Motor neuron (in vitro differentiated cells): ENCODE data around the gene NRP1. TPM values are rescaled to one million over a fixed set of nuclear protein-coding genes. Genes with fewer than 3 reads are reported as not detected.
"Not testable (repeated sequence)": the region's sequence is repeated elsewhere in the genome, so short reads cannot be mapped to it uniquely, and the experiment has no call there.

Experiments used
- ATAC-seq, 8 experiments: fragments of 200-7000 bp; cut with Tn5 transposase; replicated peaks in 6 of 8; 2 replicates each; pipeline ENCODE4 v1.8.0; 2021; ENCODE audit warnings: mild to moderate bottlenecking in 8 of 8, moderate library complexity in 8 of 8
- H3K27ac ChIP-seq, 2 donors: fragments of 250-450 bp; sonication (Bioruptor Pico); 2 replicates each; pipeline ENCODE4 v1.9.0; 2021; ENCODE audit warnings: antibody characterized with exemption in 2 of 2, mild to moderate bottlenecking in 2 of 2, moderate library complexity in 1 of 2
- H3K4me1 ChIP-seq, 2 donors: fragments of 250-450 bp; sonication (Bioruptor Pico); replicated peaks in 1 of 2; 2 replicates each; pipeline ENCODE4 v1.6.1; 2021; ENCODE audit warnings: antibody characterized with exemption in 2 of 2, mild to moderate bottlenecking in 2 of 2, moderate library complexity in 1 of 2
- H3K4me3 ChIP-seq, 5 donors: fragments of 250-450 bp; sonication (Bioruptor Pico); 2 replicates each; pipeline ENCODE4 v1.9.0; 2021; ENCODE audit warnings: antibody characterized with exemption in 5 of 5, mild to moderate bottlenecking in 5 of 5, moderate library complexity in 4 of 5
- WGBS, 10 experiments: fragments of 450-650 bp; shearing (Covaris generic); methylation state at CpG; one replicate each; pipeline ENCODE4 v1.0.0; 2022; 5-methylcytosine and 5-hydroxymethylcytosine counted together
- in situ Hi-C, 9 experiments: fragments of 400-800 bp; cut with MboI; loops; one replicate each; pipeline ENCODE4 v1.15.0; 2021; ENCODE audit warnings: low sequenced_read_pairs in 9 of 9, low pct_unique_long_range_greater_than_20kb in 2 of 9; ENCODE audit not compliant: unreplicated experiment in 9 of 9
- total RNA-seq, 8 experiments: library from RNA; unstranded; fragments of 300-600 nt; gene quantifications; 2 replicates each; pipeline versions ENCODE4 v1.2.3 to v1.2.4, GENCODE V29; 2022

The NRP1 gene
- total RNA-seq, 8 experiments from 2014 or later: 35.7 to 84.8 (median 61.7) TPM

DNA sequence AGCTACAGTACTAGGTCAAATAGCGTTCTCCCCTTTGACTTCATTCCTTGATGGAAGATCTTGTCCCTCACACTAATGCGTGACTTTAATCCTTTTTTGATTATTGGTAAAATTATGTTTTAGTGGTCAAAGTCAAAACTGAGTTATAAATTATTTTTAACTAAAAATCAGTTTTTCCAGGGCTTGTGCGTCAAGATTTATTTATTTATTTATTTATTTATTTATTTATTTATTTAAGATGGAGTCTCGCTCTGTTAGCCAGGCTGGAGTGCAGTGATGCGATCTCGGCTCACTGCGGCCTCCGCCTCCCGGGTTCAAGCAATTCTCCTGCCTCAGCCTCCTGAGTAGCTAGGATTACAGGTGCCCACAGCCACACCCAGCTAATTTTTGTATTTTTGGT is 112.2 kb downstream of the NRP1 start:
- not testable (repeated sequence) for ATAC-seq, H3K4me3 ChIP-seq, H3K27ac ChIP-seq, H3K4me1 ChIP-seq
- WGBS, 10 experiments: 88 to 100% (median 99%) methylated on average over 1 to 9 of the region's 9 CpGs; no CpG with 5 or more reads in 1 of the 10 experiments
- in situ Hi-C loops: loop anchor here in 1 of 9 experiments (25.0 kb wide), 1 partner anchor 90 kb away; no protein-coding TSS in a partner anchor

DNA sequence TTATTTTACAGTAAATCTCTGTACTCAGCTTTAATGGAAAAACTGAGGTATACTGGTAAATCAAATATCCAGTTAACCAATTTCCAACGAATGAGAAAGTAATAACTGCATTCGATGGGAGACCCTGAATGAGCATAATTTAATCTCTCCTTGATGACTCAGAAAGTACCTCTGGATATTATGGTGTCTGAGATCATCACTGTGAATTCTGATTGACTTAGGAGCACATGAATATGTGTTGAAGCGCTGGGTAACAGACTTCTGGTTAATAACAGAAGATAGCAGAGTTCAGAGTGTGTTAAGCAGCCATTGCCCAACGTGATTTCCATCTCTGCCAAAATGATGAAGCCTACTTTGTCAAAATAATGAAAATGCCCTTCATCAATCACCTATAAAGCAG is 116.6 kb downstream of the NRP1 start:
- 37 to 80% (median 66%) methylated on average over 1 to 4 of the region's 4 CpGs; no CpG with 5 or more reads in 1 of the 10 experiments for WGBS, 10 experiments
- in situ Hi-C loops: loop anchor here in 1 of 9 experiments (25.0 kb wide), 1 partner anchor 94 kb away; no protein-coding TSS in a partner anchor
- H3K4me3 ChIP-seq: no peak overlapping the region

DNA sequence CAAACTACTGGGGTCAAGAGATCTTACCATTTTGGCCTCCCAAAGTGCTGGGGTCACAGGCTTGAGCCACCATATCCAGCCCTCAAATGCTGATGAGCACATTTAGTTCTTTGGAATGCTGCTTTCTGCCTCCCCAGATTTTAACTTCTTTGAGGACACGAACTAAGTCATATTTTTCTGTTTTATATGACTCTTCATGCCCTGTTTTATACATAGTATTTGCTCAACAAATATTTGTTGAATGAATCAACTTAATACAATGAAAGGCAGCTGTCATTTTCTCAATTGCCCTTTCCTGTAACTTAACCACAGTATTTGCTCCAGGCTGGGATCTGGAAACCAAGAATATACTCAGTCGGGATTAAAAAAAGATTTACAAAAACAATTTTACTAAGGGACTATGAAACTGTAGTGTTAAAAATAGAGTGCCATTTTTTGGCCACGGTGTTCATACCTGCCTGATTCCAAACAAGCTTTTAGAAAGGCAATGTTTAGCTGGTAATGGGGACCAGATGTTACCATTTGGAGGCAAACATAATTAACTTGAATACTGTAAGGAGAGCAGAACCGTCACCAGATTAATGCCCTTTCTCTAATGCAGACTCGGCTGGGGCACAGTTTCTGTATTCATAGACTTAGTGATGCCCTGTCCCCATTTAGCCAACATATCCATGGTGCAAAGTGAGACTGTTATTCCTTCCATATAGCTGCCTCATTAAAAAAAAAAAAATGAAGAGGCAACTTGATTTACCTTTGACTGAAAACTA is 117.6 kb downstream of the NRP1 start:
- Histone ChIP-seq H3K4me1 (no peaks in the 10 kb centered on the region), H3K4me3 (no peak overlapping the region), H3K27ac (no peak overlapping the region)
- peak in 1 of 8 experiments; percentile 55 for ATAC-seq
- 16 to 100% (median 93%) methylated on average over 1 to 5 of the region's 5 CpGs for WGBS, 10 experiments
- in situ Hi-C loops: loop anchor here in 1 of 9 experiments (25.0 kb wide), 1 partner anchor 95 kb away; no protein-coding TSS in a partner anchor

More for the DNA sequence above, 116.6 kb downstream of the NRP1 start:
- Histone ChIP-seq H3K27ac (no peak overlapping the region), H3K4me1 (no peaks in the 10 kb centered on the region)
- peak in 7 of 8 experiments; percentile 65 to 98 (median 88) for ATAC-seq

DNA sequence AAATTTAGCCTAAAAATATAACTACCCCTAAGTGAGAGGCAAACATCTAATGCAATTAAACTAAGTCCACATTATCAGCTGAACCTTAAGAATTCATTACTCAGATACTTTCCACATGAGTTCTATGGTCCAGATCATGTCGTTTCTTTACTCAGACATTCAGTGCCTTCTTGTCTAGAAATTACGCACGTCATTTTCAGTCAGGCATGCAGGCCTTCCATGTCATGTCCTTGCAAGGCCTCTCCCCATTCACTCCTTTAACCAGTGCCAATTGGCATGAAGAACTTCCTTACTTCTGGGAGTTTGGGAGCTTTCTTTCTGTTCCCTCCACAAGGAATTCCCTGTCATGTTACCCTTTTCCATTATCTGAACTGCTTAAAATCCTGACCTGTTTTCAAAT is 118.8 kb downstream of the NRP1 start:
- Histone ChIP-seq H3K27ac (no peak overlapping the region), H3K4me3 (no peak overlapping the region), H3K4me1 (no peaks in the 10 kb centered on the region)
- in situ Hi-C loops: loop anchor here in 1 of 9 experiments (25.0 kb wide), 1 partner anchor 97 kb away; no protein-coding TSS in a partner anchor
- ATAC-seq: no peak
- 17 to 100% (median 96%) methylated on average over 1 to 3 of the region's 3 CpGs for WGBS, 10 experiments

DNA sequence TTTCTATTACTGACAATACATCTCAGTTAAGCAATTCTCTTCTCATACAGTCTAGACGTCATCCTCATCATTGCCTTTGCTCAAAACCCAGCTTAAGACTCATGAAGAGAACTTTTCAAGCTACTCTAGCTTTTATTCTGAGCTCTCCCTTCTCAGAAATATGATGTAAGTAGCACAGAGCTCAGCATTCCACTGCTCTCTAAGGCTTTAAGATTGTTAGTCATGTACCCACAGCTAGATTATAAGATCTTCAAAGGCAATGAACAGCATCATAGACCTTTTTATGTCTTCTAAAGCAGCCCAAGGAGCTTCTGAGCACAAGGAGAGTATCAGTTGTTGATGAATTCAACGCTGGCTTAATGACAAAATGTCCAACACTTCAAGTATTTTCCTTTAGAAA is 119.3 kb downstream of the NRP1 start:
- 30 to 100% (median 89%) methylated on average over 1 to 2 of the region's 2 CpGs; no CpG with 5 or more reads in 1 of the 10 experiments for WGBS, 10 experiments
- in situ Hi-C loops: loop anchor here in 1 of 9 experiments (25.0 kb wide), 1 partner anchor 97 kb away; no protein-coding TSS in a partner anchor

DNA sequence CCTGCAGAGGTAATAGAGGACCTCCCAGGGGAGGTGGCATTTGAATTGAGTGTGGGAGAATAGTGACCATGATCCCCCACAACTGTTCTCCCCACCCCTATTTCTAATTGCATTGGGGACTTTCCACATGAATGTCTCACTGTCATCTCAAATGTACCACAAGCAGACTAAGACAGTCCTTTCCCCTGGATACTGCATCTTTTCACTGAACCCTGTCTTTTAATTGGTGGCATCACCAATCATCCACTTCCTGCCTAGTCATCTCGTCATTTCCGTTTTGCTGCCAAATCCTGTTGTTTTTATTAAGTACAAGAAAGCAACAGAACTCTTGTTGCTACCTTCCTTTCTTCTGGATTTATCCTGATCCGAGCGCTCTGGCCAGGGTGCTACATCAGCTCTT is 120.3 kb downstream of the NRP1 start:
- Histone ChIP-seq H3K4me3 (no peak overlapping the region), H3K4me1 (no peaks in the 10 kb centered on the region), H3K27ac (no peak overlapping the region)
- ATAC-seq: no peak
- WGBS, 10 experiments: 80 to 100% (median 100%) methylated on average over 1 to 4 of the region's 4 CpGs; no CpG with 5 or more reads in 1 of the 10 experiments
- in situ Hi-C loops: loop anchor here in 1 of 9 experiments (25.0 kb wide), 1 partner anchor 98 kb away; no protein-coding TSS in a partner anchor

More for the DNA sequence above, 119.3 kb downstream of the NRP1 start:
- no peak for ATAC-seq
- Histone ChIP-seq H3K4me1 (no peaks in the 10 kb centered on the region), H3K27ac (no peak overlapping the region), H3K4me3 (no peak overlapping the region)

DNA sequence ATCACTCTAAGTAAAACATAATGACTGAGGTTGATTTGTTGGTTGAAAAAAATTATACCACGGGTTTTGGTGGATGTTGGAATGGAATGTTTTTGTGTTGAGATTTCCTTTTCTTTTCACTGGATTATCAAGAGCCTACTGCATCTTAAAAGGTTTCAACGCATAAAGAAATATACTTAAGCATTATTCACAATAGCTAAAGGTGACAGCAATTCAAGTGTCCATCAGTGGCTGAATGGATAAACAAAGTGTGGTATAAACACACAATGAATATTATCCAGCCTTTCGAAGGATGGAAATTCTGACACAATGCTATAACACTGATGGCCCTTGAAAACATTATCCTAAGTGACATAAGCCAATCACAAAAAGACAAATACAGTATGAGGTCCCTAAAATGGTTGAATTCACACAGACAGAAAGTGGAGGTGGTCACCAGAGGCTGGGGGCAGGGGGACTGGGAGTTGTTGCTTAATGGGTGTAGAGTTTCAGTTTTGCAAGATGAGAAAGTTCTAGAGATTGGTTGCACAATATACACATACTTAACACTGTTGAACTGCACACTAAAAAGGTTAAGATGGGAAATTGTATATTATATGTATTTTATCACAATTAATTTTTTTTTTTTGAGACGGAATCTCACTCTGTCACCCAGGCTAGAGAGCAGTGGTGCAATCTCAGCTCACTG is 122.3 kb downstream of the NRP1 start:
- Histone ChIP-seq H3K4me3 (no peak overlapping the region), H3K4me1 (no peaks in the 10 kb centered on the region), H3K27ac (no peak overlapping the region)
- WGBS, 10 experiments: 56 to 100% (median 88%) methylated on average over 1 to 4 of the region's 4 CpGs
- ATAC-seq: no peak
- in situ Hi-C loops: loop anchor here in 1 of 9 experiments (25.0 kb wide), 1 partner anchor 100 kb away; no protein-coding TSS in a partner anchor

DNA sequence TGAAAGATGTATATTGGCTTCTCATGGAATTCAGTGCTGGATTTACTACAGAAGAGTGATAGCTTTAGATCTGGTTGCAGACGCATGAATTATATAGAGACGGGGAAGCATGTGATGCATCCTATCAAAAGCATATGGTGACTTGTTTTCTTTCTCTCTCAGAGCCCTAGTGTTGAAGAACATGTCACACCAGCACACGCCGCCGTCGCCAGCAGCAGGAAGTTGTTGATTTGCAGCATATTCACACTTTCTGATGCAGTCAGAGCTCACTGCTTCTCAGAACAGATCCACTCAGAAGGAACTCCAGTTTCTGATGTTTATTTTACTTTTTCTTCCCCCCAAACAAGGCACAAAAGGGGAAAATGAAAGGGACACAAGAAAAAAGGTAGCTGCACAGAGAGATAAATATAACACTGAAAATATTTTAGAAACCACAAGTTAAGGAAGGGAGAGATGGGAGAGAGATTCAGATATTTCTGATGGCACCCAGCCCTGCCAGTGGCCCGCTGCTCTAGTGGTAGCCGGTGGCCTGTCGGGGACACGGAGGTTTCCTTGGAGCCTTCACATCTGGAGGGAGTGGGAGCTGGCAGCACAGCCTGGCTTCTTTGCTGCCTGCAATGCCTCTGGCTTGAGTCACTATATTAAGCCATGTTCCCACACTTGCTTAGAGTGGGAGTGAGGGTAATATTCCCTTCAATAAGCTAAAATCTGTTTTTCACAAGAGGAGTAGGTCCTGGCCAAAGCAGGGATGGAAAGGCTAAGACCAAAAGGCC is 123.2 kb downstream of the NRP1 start:
- Histone ChIP-seq H3K27ac (no peak overlapping the region), H3K4me1 (no peaks in the 10 kb centered on the region), H3K4me3 (no peak overlapping the region)
- peak in 3 of 8 experiments; percentile 30 to 90 (median 73) for ATAC-seq
- WGBS, 10 experiments: 27 to 94% (median 85%) methylated on average over 3 to 9 of the region's 10 CpGs; no CpG with 5 or more reads in 1 of the 10 experiments
- in situ Hi-C loops: loop anchor here in 1 of 9 experiments (25.0 kb wide), 1 partner anchor 101 kb away; no protein-coding TSS in a partner anchor

DNA sequence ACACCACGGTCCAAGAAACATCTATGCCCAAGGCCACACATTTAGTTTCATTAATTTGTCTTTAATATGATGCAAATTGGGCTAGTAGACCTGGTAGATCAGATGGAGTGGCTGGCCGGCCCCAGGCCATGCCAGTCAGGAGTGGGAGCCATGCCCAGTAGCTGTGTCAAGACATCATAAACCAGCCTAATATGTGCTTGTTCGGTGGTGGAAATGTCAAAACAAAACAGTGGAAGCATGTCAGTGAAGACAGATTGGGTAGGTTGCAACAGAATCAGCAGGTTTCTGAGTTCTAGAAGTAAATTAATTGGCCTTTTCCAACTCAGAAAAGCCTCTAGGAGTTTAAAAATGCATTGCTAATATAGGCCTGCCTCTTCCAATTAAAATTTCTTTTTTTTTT is 124.7 kb downstream of the NRP1 start:
- Histone ChIP-seq H3K4me1 (no peaks in the 10 kb centered on the region), H3K4me3 (no peak overlapping the region), H3K27ac (no peak overlapping the region)
- peak in 1 of 8 experiments; percentile 31 for ATAC-seq
- 69 to 100% (median 93%) methylated on average over 1 to 3 of the region's 3 CpGs; no CpG with 5 or more reads in 2 of the 10 experiments for WGBS, 10 experiments
- in situ Hi-C loops: loop anchor here in 1 of 9 experiments (25.0 kb wide), 1 partner anchor 102 kb away; no protein-coding TSS in a partner anchor

DNA sequence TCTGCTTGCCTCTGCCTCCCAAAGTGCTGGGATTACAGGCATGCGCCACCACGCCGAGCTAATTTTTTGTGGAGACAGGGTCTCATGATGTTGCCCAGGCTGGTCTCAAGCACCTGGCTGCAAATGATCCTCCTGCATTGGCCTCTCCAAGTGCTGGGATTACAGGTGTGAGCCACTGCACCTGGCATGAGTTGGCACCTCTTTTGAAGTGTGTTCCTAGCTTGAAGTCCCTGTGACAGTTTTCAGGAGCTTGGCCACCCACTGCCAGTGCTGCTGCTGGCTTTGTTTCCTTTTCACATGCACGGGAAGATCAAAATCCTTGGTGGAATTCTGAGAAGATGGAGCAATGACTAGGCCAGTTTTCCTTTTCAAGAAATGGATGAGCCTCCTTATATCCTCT is 126.3 kb downstream of the NRP1 start:
- no peak for ATAC-seq
- H3K27ac ChIP-seq: no peak overlapping the region
- in situ Hi-C loops: loop anchor here in 1 of 9 experiments (25.0 kb wide), 1 partner anchor 104 kb away; no protein-coding TSS in a partner anchor
- H3K4me1 ChIP-seq: no peaks in the 10 kb centered on the region
- H3K4me3 ChIP-seq: no peak overlapping the region
- 80 to 100% (median 98%) methylated on average over 1 to 4 of the region's 4 CpGs; no CpG with 5 or more reads in 2 of the 10 experiments for WGBS, 10 experiments

DNA sequence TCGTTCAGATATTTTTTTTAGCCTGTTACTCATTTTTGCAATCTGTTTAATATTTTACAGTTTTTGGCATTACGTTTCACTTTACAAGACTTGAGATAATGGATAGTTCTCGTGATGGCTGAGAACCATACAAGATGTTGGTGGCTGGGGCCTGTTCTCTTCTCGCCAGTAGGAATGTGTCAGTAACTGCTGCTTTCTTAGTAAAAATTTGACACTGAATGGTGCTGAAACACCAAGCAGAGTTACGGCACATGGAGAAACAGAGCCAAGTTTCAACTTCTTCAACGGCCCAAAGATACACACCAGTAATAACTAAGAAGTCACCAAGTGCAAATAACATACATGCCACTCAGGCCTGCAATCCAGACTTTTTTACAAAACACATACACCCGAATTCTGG is 130.4 kb downstream of the NRP1 start:
- no peak overlapping the region for H3K4me3 ChIP-seq
- in situ Hi-C loops: loop anchor here in 1 of 9 experiments (25.0 kb wide), 1 partner anchor 108 kb away; no protein-coding TSS in a partner anchor
- no peak overlapping the region for H3K27ac ChIP-seq
- ATAC-seq: no peak
- WGBS, 10 experiments: 53 to 98% (median 80%) methylated on average over 3 to 6 of the region's 7 CpGs; no CpG with 5 or more reads in 4 of the 10 experiments
- peaks cover 4 to 27% of the 10 kb centered on the region in 2 donors for H3K4me1 ChIP-seq

DNA sequence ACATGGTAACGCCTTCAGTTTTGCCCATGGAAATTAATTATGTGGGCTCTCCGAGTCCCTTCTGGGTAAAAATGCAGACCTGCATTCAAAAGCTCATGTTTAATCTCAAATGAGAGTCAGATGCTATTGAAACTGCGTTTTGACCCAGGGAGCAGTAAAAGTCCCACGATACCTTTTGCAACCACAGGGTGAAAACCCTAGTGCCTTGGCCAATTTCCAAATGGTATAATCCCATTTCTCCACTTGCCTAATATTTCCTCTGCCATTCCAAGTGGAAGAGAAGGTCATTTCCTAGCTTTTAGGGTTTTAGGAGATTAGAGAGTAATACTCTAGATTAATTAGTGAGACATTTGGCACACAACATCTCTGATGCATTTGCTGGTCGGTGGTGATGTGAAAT is 132.5 kb downstream of the NRP1 start:
- ATAC-seq: peak in 1 of 8 experiments; percentile 12
- Histone ChIP-seq H3K4me3 (no peak overlapping the region), H3K4me1 (peaks cover 4 to 36% of the 10 kb centered on the region in 2 donors), H3K27ac (no peak overlapping the region)
- in situ Hi-C loops: loop anchor here in 1 of 9 experiments (25.0 kb wide), 1 partner anchor 110 kb away; no protein-coding TSS in a partner anchor
- WGBS, 10 experiments: 61 to 100% (median 89%) methylated on average over 1 to 5 of the region's 5 CpGs
